Measurements from ENCODE around the gene GBX1. TPM values are rescaled to one million over a fixed set of nuclear protein-coding genes. Genes with fewer than 3 reads are reported as not detected.

The GBX1 gene
- total RNA-seq, 1 donor from 2014 or later: not detected

DNA sequence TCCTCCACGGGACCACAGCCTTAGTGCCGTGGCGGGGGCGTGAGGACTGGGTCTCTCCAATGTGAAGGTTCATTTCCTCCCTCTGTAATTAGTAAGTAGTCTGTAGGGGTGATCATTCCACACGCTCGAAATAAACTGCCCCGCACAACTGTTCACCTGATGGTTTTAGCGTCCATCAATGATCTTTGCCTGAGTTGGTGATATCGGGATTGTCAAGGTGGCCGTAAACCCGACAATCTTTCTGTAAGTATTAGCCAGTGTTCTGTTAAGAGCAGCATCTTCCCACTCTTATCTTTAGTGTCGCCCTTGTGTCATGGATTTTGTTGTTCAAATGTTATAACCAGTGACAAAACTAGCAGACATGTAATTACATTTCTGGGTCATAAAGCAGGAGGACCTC is 63.5 kb downstream of the GBX1 start:
- no peak for DNase-seq (ENCODE audit: low spot score)
- no peaks in the 10 kb centered on the region for H3K4me1 Mint-ChIP-seq
- Histone ChIP-seq H3K9me3 (ENCODE audit: low read depth) (no peaks in the 10 kb centered on the region), H2AFZ (replicated peaks) (no peak overlapping the region), H3K36me3 (no peaks in the 10 kb centered on the region), H3K79me2 (ENCODE audit: low read depth) (peaks cover 45% of the 10 kb centered on the region), H3K4me1 (peaks cover 12% of the 10 kb centered on the region), H3K27ac (no peak overlapping the region), H3K4me3 (no peak overlapping the region), H4K20me1 (ENCODE audit: low read depth) (peaks cover 79% of the 10 kb centered on the region), H3K4me2 (peak overlapping the region; percentile 29), H3K9ac (no peak overlapping the region), H3F3A (ENCODE audit: low read depth) (no peaks in the 10 kb centered on the region), H3K27me3 (peaks cover 7% of the 10 kb centered on the region)
- H3K27me3 Mint-ChIP-seq (ENCODE audit: insufficient read depth, low read depth): no peaks in the 10 kb centered on the region
- no peak overlapping the region for H3K4me3 Mint-ChIP-seq
- H3K36me3 Mint-ChIP-seq: peaks cover 3% of the 10 kb centered on the region
- TF ChIP-seq EZH2 (IDR thresholded peaks at IDR 0.05) (no peak), EZH2phosphoT487 (IDR thresholded peaks at IDR 0.05) (no peak)
- TF ChIP-seq, protein P1, sequence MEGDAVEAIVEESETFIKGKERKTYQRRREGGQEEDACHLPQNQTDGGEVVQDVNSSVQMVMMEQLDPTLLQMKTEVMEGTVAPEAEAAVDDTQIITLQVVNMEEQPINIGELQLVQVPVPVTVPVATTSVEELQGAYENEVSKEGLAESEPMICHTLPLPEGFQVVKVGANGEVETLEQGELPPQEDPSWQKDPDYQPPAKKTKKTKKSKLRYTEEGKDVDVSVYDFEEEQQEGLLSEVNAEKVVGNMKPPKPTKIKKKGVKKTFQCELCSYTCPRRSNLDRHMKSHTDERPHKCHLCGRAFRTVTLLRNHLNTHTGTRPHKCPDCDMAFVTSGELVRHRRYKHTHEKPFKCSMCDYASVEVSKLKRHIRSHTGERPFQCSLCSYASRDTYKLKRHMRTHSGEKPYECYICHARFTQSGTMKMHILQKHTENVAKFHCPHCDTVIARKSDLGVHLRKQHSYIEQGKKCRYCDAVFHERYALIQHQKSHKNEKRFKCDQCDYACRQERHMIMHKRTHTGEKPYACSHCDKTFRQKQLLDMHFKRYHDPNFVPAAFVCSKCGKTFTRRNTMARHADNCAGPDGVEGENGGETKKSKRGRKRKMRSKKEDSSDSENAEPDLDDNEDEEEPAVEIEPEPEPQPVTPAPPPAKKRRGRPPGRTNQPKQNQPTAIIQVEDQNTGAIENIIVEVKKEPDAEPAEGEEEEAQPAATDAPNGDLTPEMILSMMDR (IDR thresholded peaks at IDR 0.05): no peak
- H3K9me3 Mint-ChIP-seq: no peaks in the 10 kb centered on the region
- H3K27ac Mint-ChIP-seq: no peak overlapping the region

DNA sequence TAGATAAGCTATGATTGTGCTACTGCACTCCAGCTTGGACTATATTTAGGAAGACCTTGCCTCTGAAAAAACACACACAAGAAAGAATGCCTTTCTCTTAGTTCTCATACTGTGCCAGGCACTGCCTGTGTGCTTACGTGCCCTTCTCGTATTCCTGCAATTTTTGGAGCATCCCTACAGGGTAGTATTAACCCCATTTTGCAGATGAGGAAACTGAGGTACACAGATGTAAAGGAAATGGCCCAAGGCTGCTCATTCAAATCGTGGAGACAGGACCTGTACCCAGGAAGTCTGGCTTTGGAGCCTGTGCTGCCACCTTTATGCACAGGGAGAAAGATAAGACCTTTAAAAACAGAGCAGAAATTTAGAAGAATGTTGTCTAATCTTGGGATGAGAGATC is 64.5 kb downstream of the GBX1 start:
- Mint-ChIP-seq H3K4me1 (no peaks in the 10 kb centered on the region), H3K4me3 (no peak overlapping the region), H3K9me3 (no peaks in the 10 kb centered on the region), H3K36me3 (peaks cover 3% of the 10 kb centered on the region), H3K27ac (no peak overlapping the region), H3K27me3 (ENCODE audit: insufficient read depth, low read depth) (no peaks in the 10 kb centered on the region)
- TF ChIP-seq EZH2 (IDR thresholded peaks at IDR 0.05) (no peak), EZH2phosphoT487 (IDR thresholded peaks at IDR 0.05) (no peak)
- TF ChIP-seq, protein P1 (IDR thresholded peaks at IDR 0.05): no peak
- peaks cover 72% of the 10 kb centered on the region for H4K20me1 ChIP-seq (ENCODE audit: low read depth)
- H3K4me3 ChIP-seq: no peak overlapping the region
- H2AFZ ChIP-seq (replicated peaks): no peak overlapping the region
- peaks cover 7% of the 10 kb centered on the region for H3K27me3 ChIP-seq
- H3K9ac ChIP-seq: no peak overlapping the region
- H3K79me2 ChIP-seq (ENCODE audit: low read depth): peaks cover 54% of the 10 kb centered on the region
- H3F3A ChIP-seq (ENCODE audit: low read depth): no peaks in the 10 kb centered on the region
- no peak overlapping the region for H3K4me2 ChIP-seq
- H3K4me1 ChIP-seq: peaks cover 12% of the 10 kb centered on the region
- no peaks in the 10 kb centered on the region for H3K36me3 ChIP-seq
- H3K9me3 ChIP-seq (ENCODE audit: low read depth): no peaks in the 10 kb centered on the region
- H3K27ac ChIP-seq: no peak overlapping the region
- DNase-seq (ENCODE audit: low spot score): no peak

DNA sequence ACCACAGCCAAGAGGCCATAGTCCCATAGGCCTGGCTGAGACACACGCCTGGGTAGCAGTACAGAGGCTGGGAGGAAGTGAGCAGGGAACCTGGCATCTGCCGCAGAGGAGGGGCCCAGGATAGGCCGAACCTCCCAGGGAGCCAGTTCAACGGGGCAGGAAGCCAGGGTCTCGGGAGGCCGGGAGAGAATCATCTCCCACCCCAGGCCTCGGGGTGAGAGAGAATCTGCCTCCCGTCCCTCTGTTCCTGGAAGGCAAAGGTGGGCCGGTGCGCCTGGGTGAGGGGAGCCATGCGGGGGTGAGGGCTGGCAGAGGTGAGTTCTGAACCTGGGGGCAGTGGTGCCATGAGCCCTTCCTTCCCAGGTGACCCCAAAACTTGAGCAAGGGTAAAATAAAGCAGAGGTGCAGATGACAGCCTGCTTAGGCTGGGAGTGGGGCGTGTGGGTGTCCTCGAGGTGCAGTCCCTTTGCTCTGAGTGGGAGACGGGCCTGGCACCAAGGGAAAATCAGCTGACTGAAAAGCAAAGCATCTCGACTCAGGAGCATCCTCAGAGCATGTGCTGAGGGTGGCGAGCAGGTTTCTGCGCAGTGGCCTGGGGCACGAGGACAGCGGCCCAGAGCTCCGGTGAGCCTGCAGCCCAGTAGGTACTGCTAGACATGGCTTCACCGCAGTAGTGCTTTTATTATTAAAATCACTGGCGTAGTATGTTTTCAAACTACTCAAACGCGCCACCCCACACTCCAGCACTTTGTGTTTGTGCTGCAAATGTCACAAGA is 65.7 kb downstream of the GBX1 start:
- peaks cover 65% of the 10 kb centered on the region for H4K20me1 ChIP-seq (ENCODE audit: low read depth)
- H3K27ac Mint-ChIP-seq: peak overlapping the region; percentile 46
- no peak overlapping the region for H2AFZ ChIP-seq (replicated peaks)

DNA sequence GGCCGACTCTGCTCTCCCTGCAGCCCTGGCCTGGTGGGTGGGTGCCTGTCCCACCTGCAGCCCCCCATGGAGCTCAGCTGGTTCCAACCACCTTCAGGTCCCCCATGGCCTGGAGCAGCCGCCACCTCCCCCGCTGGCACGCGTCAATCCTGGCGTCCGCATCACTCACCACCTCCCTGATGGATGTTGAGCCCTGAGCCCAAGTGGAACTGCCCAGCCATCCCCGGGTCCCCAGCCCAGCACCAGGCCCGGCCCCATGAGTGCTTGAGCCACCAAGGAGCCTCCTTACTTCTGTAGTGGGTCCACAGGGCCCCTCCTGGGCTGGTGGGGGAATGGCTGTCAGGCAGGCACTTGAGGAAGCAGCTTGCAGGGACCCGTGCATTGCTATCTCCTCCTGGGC is 66.6 kb downstream of the GBX1 start:
- peaks cover 72% of the 10 kb centered on the region for H4K20me1 ChIP-seq (ENCODE audit: low read depth)
- Mint-ChIP-seq H3K4me1 (no peaks in the 10 kb centered on the region), H3K27ac (peak overlapping the region; percentile 66), H3K9me3 (no peaks in the 10 kb centered on the region), H3K36me3 (peaks cover 6% of the 10 kb centered on the region), H3K4me3 (no peak overlapping the region), H3K27me3 (ENCODE audit: insufficient read depth, low read depth) (peaks cover 2% of the 10 kb centered on the region)
- H3K4me1 ChIP-seq: peaks cover 12% of the 10 kb centered on the region
- peaks cover 7% of the 10 kb centered on the region for H3K27me3 ChIP-seq
- no peaks in the 10 kb centered on the region for H3F3A ChIP-seq (ENCODE audit: low read depth)
- H3K36me3 ChIP-seq: no peaks in the 10 kb centered on the region
- H3K9me3 ChIP-seq (ENCODE audit: low read depth): no peaks in the 10 kb centered on the region
- peaks cover 71% of the 10 kb centered on the region for H3K79me2 ChIP-seq (ENCODE audit: low read depth)
- no peak overlapping the region for H2AFZ ChIP-seq (replicated peaks)
- H3K27ac ChIP-seq: no peak overlapping the region
- no peak for DNase-seq (ENCODE audit: low spot score)
- H3K4me3 ChIP-seq: no peak overlapping the region
- no peak overlapping the region for H3K4me2 ChIP-seq
- no peak overlapping the region for H3K9ac ChIP-seq
- TF ChIP-seq, protein P1 (IDR thresholded peaks at IDR 0.05): no peak
- TF ChIP-seq EZH2phosphoT487 (IDR thresholded peaks at IDR 0.05): no peak
- no peak for TF ChIP-seq EZH2 (IDR thresholded peaks at IDR 0.05)

More for the DNA sequence above, 65.7 kb downstream of the GBX1 start:
- Histone ChIP-seq H3K27ac (no peak overlapping the region), H3K36me3 (no peaks in the 10 kb centered on the region), H3K79me2 (ENCODE audit: low read depth) (peaks cover 63% of the 10 kb centered on the region), H3K4me2 (no peak overlapping the region), H3K4me1 (peaks cover 12% of the 10 kb centered on the region), H3K9ac (no peak overlapping the region), H3K27me3 (peaks cover 7% of the 10 kb centered on the region), H3K9me3 (ENCODE audit: low read depth) (no peaks in the 10 kb centered on the region), H3K4me3 (no peak overlapping the region), H3F3A (ENCODE audit: low read depth) (no peaks in the 10 kb centered on the region)
- Mint-ChIP-seq H3K27me3 (ENCODE audit: insufficient read depth, low read depth) (peaks cover 2% of the 10 kb centered on the region), H3K9me3 (no peaks in the 10 kb centered on the region), H3K4me3 (no peak overlapping the region), H3K4me1 (no peaks in the 10 kb centered on the region), H3K36me3 (peaks cover 8% of the 10 kb centered on the region)
- no peak for TF ChIP-seq EZH2phosphoT487 (IDR thresholded peaks at IDR 0.05)
- DNase-seq (ENCODE audit: low spot score): no peak

Measured in neural progenitor cell (in vitro differentiated cells).